NCI-H128 (cell line): Measurements from ENCODE around the gene LBP.
"Not testable (repeated sequence)": the region's sequence is repeated elsewhere in the genome, so short reads cannot be mapped to it uniquely, and the experiment has no call there.

ENCODE experiments used
- DNase-seq: peaks from one replicate; lab custom pipeline; 2025; ENCODE audit not compliant: unreplicated experiment; lab: John Stamatoyannopoulos, UW

Gene LBP

DNA sequence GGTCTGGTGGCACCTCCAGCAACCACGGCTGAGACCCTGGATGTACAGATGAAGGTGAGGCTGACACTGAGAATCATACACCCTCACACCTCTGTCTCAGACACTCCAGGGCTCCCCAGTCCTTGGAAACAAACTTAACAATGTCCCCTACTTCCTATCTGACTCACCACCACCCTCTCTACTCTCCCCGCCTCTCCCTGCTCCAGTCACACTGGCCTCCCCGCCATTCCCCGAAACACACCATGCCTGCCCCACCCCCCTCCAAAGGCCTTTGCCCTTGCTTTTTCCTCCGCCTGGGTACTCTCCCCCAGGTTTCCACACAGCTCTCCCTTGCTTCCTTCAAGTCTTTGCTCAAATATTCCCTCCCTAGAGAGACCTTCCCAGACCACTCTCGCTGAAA is 26.1 kb upstream of the LBP start:
- no peak for DNase-seq

DNA sequence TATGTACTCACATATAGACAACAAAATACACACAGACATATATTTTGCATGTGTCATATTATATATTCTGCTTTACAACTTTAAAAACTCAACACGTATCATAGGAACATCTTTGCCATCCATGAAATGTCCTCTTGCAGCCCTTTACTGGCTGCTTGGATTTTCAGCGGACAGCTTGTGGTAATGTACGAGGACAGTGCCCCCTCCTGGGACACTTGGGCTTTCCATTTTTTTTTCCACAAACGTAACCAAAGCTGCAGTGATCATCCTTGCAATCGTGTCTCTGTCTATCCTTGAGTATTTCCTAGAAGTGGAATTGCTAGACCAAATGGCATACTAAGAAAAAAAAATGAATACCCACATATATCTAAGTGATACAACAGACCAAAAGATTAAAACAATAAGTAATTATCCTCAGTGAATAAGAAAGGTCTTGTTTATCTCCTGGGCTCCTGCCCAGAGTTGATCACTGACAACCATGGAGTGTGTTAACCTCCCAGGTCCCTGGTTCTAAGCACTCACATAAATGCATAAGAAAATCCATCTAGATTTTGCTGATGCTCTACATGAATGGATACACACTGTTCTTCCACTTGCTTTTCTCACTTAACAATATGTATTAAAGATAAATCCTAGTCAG is 24.2 kb upstream of the LBP start:
- DNase-seq: no peak

DNA sequence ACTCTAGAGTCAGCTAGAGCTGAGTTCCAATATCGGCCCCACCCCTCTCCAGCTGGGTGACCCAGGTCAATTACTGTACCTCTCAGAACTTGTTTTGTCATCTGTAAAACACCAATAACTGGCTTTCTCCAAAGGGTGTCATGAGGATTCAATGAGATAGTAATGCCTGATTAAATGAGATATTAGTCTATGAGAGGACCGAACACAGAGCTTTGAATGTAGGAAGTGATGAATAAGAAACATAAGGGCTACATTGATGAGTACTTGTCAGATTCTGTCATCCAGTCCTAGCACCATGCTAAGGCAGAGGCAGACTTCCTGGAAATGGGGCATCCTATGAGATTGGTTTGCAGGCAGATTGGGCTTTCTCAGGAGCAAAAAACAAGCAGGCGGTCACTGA is 22.1 kb upstream of the LBP start:
- no peak for DNase-seq

DNA sequence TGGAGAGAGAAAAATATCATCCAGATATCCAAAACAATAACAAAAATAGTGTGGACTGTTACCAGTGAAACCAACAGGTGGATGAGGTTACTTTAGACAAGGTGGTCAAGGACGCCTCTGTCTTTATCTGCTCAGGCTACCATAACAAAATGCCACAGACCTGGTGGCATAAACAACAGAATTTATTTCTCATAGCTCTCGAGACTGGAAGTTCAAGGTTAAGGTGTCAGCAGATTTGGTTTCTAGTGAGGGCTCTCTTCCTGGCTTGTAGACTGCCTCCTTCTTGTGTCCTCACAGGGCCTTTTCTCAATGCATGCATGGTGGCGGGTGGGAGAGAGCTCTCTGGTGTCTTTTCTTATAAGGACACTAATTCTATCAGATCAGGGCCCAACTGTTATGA is 21.1 kb upstream of the LBP start:
- no peak for DNase-seq

DNA sequence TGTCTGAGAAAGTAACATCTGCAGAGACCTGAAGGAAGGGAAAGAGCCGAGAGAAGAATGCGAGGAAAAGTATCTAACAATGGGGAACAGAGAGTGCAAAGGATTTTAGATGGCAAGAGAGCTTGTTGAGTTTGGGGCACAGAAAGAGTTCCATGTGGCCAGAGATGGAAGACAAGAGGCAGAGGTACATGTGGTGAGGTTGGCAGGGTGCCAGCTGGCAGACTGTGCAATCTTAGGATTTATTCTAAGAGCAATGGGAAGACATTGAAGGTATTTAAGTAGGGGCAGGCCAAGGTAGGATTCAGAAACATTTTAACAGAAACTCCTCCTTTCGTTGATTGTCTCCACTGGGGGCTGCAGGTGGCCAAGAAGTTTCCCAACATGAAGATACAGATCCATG is 20.4 kb upstream of the LBP start:
- DNase-seq: no peak

DNA sequence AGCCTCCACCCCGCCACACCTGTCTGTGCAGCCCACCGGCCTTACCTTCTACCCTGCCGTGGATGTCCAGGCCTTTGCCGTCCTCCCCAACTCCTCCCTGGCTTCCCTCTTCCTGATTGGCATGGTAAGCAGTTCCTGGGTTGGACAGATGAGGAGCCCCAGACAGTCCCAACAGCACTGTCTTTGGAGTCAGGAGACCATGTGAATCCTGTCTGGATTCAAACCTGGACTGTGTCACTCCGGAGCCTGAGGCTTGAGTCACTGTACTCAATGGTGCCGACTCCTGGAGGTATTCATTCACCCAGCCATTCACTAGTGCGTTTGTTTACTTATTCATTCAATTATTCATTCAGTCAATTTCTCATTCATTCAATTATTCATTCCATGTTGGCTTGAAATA is 20.0 kb upstream of the LBP start:
- DNase-seq: no peak

DNA sequence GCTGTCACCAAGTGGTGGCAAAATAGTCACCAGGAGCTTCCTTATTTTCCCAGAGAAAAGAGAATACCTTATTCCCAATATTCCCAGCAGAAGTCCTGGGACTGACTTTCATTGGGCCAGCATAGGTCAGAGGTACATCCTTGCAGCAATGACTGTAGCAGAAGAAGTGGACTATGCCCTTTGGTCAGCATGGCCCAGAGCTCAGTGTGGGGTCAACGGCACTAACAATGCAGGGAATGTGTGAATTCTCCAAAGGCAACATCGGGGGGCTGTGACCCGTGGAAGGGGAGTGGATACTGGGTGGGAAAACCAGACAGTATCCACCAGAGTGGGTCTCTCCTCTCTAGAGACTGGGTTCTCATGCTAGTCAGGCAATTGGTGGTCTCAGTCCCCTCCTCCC is 15.6 kb upstream of the LBP start:
- no peak for DNase-seq

DNA sequence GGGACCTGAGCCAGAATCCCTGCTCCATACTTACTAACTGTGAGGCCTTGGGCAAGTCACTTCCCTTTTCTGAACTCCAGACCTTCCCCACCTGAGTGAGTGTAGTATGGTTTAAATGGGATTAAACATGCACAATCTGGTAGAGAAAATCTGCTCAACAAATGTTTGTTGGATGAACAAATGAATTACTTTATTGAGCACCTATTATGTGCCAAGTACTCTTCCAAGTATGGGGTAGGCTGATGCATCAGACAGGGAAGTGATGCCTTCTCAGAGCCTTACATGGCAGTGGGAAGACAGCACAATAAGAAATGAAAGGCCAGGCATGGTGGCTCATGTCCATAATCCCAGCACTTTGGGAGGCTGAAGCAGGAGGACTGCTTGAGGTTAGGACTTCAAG is 15.0 kb upstream of the LBP start:
- no peak for DNase-seq

DNA sequence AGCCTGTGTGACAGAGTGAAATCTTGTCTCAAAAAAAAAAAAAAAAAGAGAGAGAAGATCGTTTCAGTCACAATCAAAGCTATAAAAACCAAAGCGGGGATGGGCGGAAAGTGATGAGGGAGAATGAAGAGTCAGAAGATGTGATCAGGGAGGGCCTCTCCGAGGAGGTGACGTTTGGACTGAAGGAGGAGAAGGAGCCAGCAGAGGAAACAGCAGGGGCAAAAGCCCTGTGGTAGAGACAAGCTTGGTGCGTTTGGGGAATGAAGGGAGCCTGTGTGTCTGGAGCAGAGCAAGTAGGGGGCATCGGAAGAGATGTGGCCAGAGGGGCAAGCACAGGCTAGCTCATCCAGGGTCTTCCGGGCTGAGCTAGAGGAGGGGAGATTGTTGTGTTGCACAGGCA is 14.5 kb upstream of the LBP start:
- no peak for DNase-seq

DNA sequence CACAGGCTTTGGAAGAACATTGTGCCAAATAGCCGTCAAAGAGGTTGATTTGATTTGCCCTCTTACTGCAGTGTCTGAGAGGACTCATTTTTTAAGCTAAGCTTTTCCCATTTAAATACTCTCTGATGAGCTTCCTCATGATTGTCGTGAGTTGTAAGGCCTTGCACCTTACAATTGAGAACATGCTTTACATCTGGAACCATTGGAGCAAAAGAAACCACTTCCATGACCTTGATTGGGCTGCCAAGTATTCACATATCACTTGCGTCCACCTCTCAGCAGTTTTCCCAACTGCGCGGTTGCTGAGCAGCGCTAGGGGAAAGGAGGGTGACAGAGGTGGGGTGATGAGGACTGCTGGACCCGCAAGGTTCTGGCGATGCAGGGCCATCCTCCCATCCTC is 12.3 kb upstream of the LBP start:
- DNase-seq: no peak

DNA sequence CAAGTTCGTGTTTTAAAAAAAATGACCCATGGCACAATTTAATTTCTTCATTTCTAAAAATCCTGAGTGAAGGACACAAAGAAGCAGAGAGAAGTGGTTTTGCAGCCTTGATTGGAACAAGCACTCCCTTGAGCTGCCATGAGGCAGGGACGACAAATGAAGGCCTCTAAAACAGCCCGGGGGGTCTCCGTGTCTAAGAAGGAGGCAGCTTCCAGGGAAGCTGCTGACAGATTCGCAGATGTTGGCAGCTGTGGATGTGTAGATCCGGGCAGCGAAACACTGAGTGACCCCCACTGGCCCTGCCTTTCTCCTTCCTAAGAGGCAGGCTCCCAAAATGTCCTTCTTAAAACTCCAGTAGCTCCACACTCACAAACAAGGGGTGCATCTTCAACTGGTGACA is 9.6 kb upstream of the LBP start:
- DNase-seq: no peak

DNA sequence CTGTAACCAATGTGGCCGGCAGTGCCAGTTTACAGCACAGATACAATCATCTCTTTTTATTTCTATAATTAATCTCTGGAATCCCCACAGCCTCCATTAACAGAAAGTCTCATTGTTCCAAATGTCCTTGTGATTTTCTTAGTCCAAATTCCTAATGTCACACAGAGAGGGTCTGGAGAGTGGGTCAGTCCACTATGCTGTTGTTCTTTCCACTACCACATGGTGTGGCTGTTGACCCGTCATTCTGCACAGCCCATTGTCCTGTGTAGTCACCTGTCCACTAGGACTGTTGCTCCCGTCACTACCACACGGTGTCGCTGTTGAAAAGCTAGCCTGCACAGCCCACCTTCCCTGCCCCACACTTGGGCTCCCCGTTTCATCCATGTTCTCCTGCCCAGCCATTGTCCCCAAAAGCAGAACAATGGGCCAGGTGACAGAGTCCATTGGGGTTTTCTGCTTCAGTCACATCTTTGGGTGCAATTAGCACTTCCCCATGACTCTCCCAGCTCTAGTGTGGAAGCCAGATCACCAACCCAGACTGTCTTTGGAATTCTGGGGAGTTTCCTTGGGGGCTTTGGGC is 8.6 kb upstream of the LBP start:
- DNase-seq: no peak

DNA sequence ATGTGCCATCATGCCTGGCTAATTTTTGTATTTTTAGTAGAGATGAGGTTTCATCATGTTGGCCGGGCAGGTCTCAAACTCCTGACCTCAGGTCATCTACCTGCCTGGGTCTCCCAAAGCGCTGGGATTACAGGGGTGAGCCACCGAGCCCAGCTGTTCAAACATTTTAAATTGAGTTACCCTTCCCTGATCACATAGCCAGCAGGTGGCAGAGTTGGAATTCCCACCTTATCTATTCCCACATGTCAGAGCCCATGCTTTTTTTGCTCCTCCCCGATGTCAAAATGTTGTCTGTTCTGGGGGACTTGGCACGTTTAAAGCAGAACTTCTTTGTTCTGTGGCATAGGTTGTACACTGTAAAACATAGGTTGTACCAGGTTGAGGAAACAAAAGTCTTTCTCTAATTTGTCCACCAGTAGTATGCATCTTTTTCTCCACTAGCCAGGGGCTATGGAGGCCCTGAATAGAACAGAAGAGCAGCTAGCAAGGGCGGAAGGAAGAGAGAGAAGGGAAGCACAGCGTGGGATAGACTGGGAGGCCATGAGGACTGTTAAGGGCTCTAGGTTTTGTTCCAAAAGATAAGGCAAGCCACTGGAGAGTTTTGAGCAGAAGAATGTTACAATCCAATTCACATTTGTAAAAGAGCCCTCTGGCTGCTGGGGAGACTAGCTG is 7.3 kb upstream of the LBP start:
- no peak for DNase-seq

DNA sequence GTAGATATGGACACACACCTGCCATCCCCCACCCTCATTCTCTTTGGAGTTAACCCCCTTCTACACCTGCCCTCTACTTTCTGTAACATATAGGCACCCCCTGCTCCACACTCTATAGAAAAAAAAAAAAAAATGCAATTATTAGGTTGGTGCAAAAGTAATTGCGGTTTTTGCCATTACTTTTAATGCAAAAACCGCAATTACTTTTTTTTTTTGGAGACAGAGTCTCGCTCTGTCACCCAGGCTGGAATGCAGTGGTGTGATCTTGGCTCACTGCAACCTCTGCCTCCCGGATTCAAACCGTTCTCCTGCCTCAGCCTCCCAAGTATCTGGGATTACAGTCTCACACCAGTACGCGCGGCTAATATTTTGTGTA is 6.8 kb upstream of the LBP start:
- DNase-seq: not testable (repeated sequence)

DNA sequence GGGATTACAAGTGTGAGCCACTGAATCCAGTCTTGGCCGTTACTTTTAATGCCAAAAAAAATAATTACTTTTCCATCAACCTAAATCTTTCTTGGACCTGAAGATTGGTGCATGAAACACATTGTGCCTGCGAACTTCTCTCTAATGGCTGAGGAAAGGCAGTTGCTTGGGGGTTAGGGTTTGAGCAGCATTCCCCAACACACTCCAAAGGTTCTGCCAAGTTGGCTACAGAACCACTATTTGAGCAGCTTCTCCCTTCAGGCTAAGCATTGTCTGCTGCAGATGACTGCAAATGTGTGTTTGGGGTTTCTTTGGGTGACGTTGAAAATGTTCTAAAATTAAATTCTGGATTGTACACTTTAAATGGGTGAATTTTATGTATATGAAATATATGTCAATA is 6.3 kb upstream of the LBP start:
- no peak for DNase-seq

DNA sequence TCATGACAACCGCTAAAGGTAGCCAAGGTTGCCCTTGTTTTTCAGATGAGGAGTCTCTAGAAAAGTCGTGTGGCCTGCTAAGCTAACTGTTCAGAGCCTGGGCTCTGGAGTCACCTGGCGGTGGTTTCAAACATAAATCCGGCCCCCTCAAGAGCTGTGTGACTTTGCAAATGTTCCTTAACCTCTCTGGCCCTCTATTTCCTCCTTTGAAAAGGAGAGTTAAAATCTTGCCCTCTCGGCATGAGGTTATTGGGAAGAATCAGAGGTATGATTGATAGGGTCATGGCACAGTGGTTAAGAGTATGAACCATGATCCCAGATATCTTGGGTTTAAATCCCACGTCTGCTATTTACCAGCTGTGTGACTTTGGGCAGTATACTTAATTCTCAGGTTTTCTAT is 5.6 kb upstream of the LBP start:
- no peak for DNase-seq

DNA sequence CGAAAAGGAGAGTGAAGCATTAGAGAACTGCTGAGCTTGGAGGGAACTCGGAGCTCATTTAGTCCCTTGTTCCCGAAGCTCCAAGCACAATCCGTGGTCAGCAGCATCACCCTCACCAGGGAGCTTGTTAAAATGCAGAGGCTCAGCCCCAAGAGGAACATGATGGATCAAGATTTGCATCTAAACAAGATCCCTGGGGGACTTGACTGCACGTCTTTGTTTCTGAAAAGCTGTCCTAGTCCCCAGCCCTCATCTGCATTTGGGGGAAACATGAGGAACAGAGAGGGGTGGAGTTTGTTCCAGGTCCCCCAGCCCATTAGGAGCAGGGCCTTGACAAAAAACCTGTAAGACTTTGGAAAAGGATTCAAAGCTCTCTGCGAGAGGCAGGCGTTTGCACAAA is 4.1 kb upstream of the LBP start:
- DNase-seq: no peak

DNA sequence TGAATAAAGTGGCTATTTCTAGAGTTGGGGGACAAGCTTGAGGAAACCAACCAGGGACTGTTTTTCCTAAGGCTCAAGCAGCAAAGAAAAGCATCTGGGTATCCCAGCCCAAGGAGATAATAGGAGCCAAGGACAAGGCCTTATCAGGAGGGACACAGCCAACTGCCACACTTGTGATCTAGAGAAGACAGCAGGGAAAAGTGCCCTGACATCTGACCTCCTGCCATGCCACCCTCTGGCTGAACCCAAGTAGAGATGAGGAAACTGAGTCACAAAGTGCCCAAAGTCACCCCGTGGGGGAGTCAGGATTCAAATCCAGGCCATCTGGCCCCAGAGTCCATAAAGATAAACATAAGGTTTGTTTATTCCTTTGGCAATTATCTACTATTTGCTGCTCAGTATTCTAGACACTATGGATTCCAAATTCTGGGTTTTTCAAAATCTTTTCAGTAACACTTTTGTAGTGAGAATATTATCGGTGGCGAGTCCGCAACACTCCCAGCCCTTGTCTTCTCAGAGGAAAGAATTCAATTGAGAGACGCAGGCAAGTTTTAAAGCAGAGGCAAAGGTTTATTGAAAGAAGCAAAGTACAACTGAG is 3.5 kb upstream of the LBP start:
- no peak for DNase-seq

DNA sequence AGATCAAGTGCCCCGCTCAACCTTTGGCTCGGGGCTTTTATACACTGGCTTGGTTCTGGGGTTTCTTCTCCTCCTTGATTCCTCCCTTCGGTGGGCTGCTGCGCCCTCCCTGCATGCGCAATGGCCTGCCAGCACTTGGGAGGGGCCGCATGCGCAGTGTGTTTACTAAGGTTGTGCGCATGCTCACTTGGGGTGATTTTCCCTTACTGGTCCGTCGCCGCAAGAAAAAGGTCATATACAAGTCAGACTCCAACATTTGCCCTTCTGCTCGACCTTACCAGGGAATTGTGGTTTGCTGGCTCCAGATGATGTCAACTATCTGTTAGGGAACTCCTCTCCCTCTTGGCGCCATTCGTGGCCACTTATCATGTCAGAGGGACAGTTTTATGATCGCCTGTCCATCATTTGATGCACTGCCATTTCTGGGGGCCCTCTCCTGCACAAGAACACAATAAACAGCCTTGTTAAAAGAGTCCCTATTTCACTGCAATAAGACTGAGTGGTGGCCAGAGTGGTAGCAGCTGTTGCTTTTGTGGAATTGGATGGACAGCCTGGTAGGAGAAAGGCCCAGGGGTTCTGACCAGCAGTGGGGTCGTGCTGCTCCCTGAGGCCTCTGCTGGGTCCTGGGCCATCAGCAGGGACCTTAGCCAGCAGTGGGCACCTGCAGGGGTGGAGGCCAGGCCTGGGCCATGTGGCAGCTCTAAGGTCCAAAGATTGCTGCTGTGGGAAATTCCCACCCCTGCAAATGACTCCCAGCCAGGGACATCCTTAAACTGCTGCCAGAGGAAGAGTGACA is 2.8 kb upstream of the LBP start:
- DNase-seq: no peak

DNA sequence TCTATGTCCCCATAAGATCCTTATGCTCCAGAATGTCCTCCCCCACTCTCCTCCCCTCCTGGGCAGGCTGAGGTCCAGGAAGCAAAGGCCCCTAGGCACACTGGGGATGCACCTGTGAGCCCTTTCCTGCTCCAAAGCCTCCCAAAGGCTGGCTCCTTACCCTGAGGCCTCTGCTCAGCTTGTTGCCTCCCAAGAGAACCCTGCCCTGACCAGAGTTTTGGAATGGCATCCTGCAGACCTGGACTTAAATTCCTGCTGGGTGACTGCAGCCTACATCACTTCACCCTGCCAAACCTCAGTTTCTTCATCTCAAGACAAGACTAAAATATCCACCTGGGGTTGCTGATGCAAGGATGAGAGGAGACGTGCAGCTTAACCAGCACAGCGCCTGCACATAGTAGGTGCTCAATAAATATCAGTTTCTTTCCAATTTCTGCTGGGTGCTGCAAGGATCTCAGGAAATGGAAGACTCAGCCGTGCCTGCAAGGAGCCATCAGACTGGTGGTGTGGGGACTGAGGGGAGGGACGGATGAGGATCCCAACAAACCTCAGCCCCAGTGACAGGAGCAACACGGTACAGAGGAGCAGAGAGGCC is 2.1 kb upstream of the LBP start:
- no peak for DNase-seq

DNA sequence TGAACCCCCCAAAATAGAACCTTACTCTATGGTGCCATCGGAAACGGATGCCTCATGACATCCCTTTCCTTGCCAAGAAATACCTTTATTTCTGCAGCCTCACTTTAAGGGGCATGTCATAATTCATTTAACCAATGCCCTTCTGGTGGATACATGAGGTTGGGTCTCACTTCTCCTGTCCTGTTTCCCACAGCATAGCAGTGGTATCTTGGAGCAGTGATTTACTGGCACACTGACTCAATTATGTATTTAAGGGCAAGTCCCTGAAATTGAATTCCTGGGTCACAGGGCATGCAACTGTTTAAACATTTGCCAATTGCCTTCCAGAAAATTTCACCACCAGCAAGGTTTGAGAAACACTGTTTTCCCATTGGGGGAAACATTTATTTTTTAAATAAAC is 639 bp upstream of the LBP start:
- DNase-seq: no peak
